Body of pancreas (tissue), 4 donors: Measurements from ENCODE around the gene ITGBL1. TPM values are rescaled to one million over a fixed set of nuclear protein-coding genes. Genes with fewer than 3 reads are reported as not detected.

Source experiments
- ATAC-seq: fragments of 150-250 bp; one replicate; pipeline ENCODE4 v1.9.1; 2016
- DNase-seq, 4 donors: peaks; one replicate each; pipeline ENCODE4 v3.0.0-alpha.2; 2019
- H3K27ac ChIP-seq, 4 donors: fragments of 200-600 bp; sonication (generic); 1 replicate in 3 of 4; 2 replicates in 1 of 4; pipeline versions ENCODE4 v1.5.1 to v1.6.1; 2016 to 2019; ENCODE audit warnings: mild to moderate bottlenecking in 1 of 4, mixed read lengths in 1 of 4, moderate library complexity in 1 of 4
- H3K27me3 ChIP-seq, 2 donors: fragments of 200-600 bp; sonication (generic); one replicate each; pipeline ENCODE4 v1.6.0; 2016; ENCODE audit warnings: mild to moderate bottlenecking in 1 of 2
- H3K36me3 ChIP-seq, 2 donors: fragments of 200-600 bp; sonication (generic); replicated peaks in 1 of 2; 2 replicates each; pipeline ENCODE4 v1.5.1; 2016; ENCODE audit warnings: low read depth in 2 of 2; ENCODE audit not compliant: insufficient read depth in 1 of 2
- H3K4me1 ChIP-seq: fragments of 200-600 bp; sonication (generic); one replicate; pipeline ENCODE4 v1.6.0; 2016
- H3K4me3 ChIP-seq, 2 donors: fragments of 200-600 bp; sonication (generic); 1 replicate in 1 of 2; 2 replicates in 1 of 2; pipeline ENCODE4 v1.5.1; 2016 to 2019
- H3K9me3 ChIP-seq, 3 donors: fragments of 200-600 bp; sonication (generic); 1 replicate in 2 of 3; 2 replicates in 1 of 3; pipeline ENCODE4 v1.5.1; 2016
- POLR2A ChIP-seq, 3 donors: fragments of 450-650 bp; IDR thresholded peaks; one replicate each; pipeline ENCODE4 v1.6.1; 2016; ENCODE audit warnings: antibody characterized with exemption in 3 of 3, mild to moderate bottlenecking in 2 of 3
- whole genome bisulfite sequencing, 2 donors: methylation state at CpG; one replicate each; pipeline ENCODE4 v1.1.5; 2017; 5-methylcytosine and 5-hydroxymethylcytosine counted together
- intact Hi-C: fragments of 100-400 bp; cut with DNase I; formaldehyde crosslinking; loops from one replicate; pipeline ENCODE4 v1.15.1; 2023
- total RNA-seq, 2 donors: library from RNA; depleted of rRNA; stranded (reverse); fragments of >200 nt; gene quantifications; one replicate each; pipeline ENCODE4 v1.1.0, GENCODE V29; 2016
- TF ChIP-seq, protein P1 (sequence below), 7 experiments: fragments of 450-650 bp in 4 of 7; fragments of 200-600 bp in 3 of 7; sonication (generic) in 3 of 7; IDR thresholded peaks; one replicate each; pipeline ENCODE4 v1.5.1; 2016 to 2019; ENCODE audit warnings: antibody characterized with exemption in 7 of 7

The ITGBL1 gene
- total RNA-seq, 2 donors from 2014 or later, result 1.3 to 10.4 TPM

DNA sequence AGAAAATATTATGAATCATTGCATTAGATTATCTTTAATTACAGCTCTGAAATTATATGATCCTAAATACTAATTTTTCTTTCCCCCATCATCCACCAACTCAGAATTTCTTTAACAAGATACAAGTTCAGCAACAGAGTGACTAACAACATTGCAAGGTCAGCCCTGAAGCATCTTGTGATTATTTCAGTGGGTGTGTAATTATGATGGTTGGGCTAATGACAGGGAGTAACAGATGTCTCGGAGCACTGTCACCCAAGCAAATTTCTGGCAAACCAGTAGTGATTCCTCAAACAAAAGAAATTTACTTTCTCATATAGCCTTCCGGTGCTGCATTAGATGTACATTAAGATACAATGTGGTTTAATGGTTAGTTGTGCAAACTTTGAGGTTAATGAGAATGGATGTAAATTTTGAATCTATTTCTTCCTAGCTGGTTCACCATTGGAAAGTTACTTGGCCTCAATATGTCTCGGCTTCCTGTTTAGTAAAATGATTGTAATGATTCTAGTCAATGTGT is 238.9 kb downstream of the ITGBL1 start:
- TF ChIP-seq POLR2A (IDR thresholded peaks at IDR 0.05), result no peak
- TF ChIP-seq, protein P1, sequence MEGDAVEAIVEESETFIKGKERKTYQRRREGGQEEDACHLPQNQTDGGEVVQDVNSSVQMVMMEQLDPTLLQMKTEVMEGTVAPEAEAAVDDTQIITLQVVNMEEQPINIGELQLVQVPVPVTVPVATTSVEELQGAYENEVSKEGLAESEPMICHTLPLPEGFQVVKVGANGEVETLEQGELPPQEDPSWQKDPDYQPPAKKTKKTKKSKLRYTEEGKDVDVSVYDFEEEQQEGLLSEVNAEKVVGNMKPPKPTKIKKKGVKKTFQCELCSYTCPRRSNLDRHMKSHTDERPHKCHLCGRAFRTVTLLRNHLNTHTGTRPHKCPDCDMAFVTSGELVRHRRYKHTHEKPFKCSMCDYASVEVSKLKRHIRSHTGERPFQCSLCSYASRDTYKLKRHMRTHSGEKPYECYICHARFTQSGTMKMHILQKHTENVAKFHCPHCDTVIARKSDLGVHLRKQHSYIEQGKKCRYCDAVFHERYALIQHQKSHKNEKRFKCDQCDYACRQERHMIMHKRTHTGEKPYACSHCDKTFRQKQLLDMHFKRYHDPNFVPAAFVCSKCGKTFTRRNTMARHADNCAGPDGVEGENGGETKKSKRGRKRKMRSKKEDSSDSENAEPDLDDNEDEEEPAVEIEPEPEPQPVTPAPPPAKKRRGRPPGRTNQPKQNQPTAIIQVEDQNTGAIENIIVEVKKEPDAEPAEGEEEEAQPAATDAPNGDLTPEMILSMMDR (IDR thresholded peaks at IDR 0.05), result no peak
- ATAC-seq (no peak), DNase-seq (no peak)
- no peaks in the 10 kb centered on the region for H3K27me3 ChIP-seq
- intact Hi-C loops, result no loop called here
- H3K36me3 ChIP-seq, result no peaks in the 10 kb centered on the region
- no peak overlapping the region for H3K27ac ChIP-seq
- H3K4me3 ChIP-seq, result no peak overlapping the region
- WGBS, 2 donors, result 65 to 67% methylated on average over 3 of the region's 3 CpGs
- H3K4me1 ChIP-seq, result no peaks in the 10 kb centered on the region
- no peaks in the 10 kb centered on the region for H3K9me3 ChIP-seq

- H3K27me3 ChIP-seq, result no peaks in the 10 kb centered on the region
- no peaks in the 10 kb centered on the region for H3K36me3 ChIP-seq
- H3K9me3 ChIP-seq, result no peaks in the 10 kb centered on the region
- intact Hi-C loops, result no loop called here
- TF ChIP-seq, protein P1 (IDR thresholded peaks at IDR 0.05), result no peak
- TF ChIP-seq POLR2A (IDR thresholded peaks at IDR 0.05), result no peak
- DNase-seq (no peak), ATAC-seq (no peak)
- H3K27ac ChIP-seq, result no peak overlapping the region
- no peak overlapping the region for H3K4me3 ChIP-seq
- 84 to 97% methylated on average over 4 of the region's 4 CpGs for WGBS, 2 donors
- no peaks in the 10 kb centered on the region for H3K4me1 ChIP-seq
These were observed 243.5 kb downstream of the ITGBL1 start for GRCh38 chr13:101695870-101696516.

GRCh38 chr13:101697745-101698144 is 245.3 kb downstream of the ITGBL1 start:
- Histone ChIP-seq H3K27me3 (no peaks in the 10 kb centered on the region), H3K4me1 (no peaks in the 10 kb centered on the region), H3K36me3 (no peaks in the 10 kb centered on the region), H3K27ac (no peak overlapping the region), H3K4me3 (no peak overlapping the region), H3K9me3 (no peaks in the 10 kb centered on the region)
- TF ChIP-seq, protein P1 (IDR thresholded peaks at IDR 0.05), result no peak
- no peak for TF ChIP-seq POLR2A (IDR thresholded peaks at IDR 0.05)
- ATAC-seq, result no peak
- DNase-seq, result no peak
- intact Hi-C loops, result no loop called here
- WGBS, 2 donors, result 49 to 54% methylated on average over 3 of the region's 3 CpGs

GRCh38 chr13:101698400-101698799 is 245.9 kb downstream of the ITGBL1 start:
- Histone ChIP-seq H3K4me3 (no peak overlapping the region), H3K4me1 (no peaks in the 10 kb centered on the region), H3K27ac (no peak overlapping the region), H3K9me3 (no peaks in the 10 kb centered on the region), H3K36me3 (no peaks in the 10 kb centered on the region), H3K27me3 (no peaks in the 10 kb centered on the region)
- no peak for DNase-seq
- WGBS, 2 donors, result 53 to 54% methylated on average over 2 of the region's 2 CpGs
- intact Hi-C loops, result no loop called here
- TF ChIP-seq, protein P1 (IDR thresholded peaks at IDR 0.05), result no peak
- TF ChIP-seq POLR2A (IDR thresholded peaks at IDR 0.05), result no peak
- ATAC-seq, result no peak

GRCh38 chr13:101700598-101700997 is 248.1 kb downstream of the ITGBL1 start:
- Histone ChIP-seq H3K27me3 (no peaks in the 10 kb centered on the region), H3K4me3 (no peak overlapping the region), H3K9me3 (no peaks in the 10 kb centered on the region), H3K36me3 (no peaks in the 10 kb centered on the region), H3K4me1 (no peaks in the 10 kb centered on the region), H3K27ac (no peak overlapping the region)
- WGBS, 2 donors, result 52 to 70% methylated on average over 3 of the region's 3 CpGs
- intact Hi-C loops, result no loop called here
- DNase-seq, result no peak
- TF ChIP-seq, protein P1 (IDR thresholded peaks at IDR 0.05), result no peak
- no peak for TF ChIP-seq POLR2A (IDR thresholded peaks at IDR 0.05)
- no peak for ATAC-seq
